NCI-H526 treated with DMSO at 0.1 percent for 48 hours (cell line): ENCODE data around the gene FADS3.

ENCODE experiments used
- DNase-seq: peaks from one replicate; lab custom pipeline; 2025; lab: John Stamatoyannopoulos, UW

The FADS3 gene

GRCh38 chr11:61879152-61879551 lies 12.2 kb downstream of the FADS3 start:
- DNase-seq: no peak

DNA sequence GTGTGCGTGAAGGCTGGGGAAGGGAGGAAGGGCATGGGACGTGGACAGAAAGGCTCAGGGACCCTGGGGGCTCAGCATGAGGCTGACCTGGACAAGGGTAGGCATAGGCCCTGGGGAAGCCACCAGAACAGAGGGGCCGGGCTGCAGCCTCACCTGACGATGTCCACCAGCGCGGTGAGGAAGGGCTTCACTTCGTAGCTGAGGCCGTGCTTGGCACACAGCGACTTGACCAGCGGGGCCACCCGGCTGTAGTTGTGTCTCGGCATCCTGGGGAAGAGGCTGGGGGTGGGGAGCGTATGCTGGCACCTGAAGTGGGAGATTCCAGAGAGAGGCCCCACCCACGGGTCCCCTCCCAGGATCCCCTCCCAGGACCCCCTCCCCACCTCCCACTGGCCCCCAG lies 15.6 kb downstream of the FADS3 start:
- DNase-seq: no peak

DNA sequence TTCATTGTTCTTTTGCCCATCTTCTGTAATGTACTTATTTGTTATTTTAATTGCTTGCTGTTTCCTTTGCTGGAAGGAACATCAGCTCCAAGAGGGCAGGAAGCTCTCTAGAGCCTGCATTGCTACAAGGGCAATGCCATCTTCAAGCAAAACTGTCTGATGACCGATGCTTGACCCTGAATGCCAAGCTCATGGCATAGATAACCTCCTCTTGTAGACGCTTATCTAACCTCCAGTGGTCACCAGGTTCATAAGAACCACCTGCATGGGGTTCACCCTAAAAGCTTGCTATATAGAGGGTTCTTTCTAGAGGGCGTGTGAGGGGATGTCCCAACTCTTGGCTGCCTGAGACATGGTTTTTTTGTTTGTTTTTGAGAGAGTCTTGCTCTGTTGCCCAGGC lies 16.5 kb downstream of the FADS3 start:
- no peak for DNase-seq

GRCh38 chr11:61874377-61874809 lies 17.0 kb downstream of the FADS3 start:
- no peak for DNase-seq

GRCh38 chr11:61873588-61874376 lies 17.6 kb downstream of the FADS3 start:
- no peak for DNase-seq

DNA sequence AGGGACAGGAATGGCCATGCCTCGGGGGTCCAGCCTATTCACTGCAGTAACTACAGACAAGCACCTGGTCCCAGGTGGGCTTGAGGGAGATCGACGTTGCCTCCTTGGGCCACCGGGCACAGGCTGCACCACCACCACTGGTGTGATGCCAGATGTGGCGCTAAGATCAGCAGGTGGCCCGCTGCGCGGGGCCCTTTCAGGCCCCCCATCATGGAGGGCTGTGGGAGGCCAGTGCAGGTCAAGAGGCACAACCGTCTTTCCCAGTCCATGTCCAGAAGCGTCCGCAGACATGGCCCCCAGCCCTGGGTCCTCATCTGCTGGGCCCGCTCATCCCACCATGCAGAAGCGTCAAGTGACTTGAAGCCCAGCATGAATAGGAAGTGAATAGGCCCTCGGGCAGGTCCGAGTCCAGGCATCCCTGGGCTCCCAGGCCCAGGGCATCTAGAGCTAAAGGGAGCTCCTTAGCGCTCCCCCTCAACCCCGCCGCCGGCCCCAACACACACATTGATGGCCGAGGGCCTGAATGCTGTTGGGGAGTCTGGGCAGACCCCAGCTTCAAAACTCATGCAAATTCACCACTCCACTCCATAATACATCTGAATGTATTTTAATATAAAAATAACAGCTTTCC lies 18.3 kb downstream of the FADS3 start:
- no peak for DNase-seq

DNA sequence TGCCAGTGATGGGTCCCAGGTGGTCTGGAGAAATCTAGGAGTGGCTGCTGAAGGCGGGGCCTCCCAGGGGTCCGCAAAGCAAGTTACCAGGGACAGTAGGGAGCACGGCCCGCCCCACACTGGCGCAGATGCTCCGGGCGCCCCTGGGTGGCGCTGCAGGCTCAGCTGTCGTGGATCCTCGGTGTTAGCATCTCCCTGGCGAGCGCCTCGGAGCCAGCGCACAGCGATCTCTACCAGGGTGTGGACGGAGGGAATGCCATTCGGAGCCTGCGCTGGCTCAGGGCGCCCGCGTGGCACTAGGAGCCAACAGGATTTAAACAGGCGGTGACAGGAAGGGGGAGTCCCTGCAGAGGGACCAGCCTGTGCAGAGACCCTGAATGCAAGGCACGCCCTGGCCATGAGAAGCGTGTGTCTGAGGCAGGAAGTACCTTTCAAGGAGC lies 20.2 kb downstream of the FADS3 start:
- peak; percentile 90 for DNase-seq

DNA sequence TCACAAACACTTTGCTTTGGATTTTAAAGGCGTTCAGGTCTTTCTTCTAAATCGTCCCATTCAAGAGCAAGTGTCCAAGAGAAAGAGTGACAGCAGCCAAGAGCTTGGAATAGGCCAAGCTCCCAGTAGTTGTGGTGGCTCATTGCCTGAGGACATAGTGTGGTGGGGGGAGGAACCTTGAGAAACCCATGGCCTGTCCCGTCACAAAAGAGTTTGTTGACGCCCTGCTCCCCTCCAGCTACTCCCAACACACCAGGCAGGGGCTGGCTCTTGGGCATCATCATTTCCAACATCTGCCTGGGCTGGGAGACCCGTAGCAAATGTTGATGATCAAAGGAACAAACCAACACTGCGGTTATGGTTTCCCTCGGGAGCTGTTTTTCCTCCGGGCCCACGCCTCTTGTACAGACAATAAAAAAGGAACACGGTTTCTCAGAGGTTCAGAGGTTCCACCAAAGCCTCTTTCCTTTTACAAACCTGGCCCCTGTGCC lies 20.8 kb downstream of the FADS3 start:
- DNase-seq: peak; percentile 77

DNA sequence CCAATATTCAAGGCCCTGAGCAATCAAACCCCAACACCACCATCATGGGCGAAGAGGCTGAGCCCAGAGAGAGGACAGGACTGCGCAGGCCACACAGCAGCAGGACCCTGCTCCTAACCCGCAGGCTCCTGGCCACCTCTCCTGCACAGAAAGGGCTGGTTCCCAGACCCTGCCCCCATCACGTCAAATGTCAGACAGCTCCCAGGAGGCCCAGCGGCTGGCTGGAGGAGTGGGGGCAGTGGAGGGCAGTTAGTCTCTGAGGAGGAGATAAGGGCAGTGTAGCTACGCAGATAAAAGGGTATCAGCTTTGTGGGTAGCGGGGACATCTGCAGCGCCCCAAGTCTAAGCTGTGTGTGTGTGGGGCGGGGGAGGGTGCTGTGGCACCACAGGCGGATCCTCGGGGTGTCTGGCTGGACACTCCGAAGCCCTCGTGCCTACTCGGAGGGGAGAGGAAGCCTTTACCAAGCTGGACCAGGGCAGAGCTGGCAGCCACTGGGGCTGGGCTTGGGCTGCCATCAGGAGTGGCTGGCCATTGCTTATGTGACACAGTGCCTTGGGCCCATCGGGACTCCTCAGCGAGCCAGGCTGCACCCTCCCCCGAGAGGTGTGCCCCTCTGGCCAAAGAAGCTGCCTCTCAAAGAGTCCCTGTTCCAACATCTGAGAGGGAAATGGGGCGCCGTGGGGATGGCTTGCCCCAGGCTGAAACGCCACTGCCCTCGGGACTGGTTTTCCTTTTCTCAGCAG lies 21.5 kb downstream of the FADS3 start:
- DNase-seq: no peak

DNA sequence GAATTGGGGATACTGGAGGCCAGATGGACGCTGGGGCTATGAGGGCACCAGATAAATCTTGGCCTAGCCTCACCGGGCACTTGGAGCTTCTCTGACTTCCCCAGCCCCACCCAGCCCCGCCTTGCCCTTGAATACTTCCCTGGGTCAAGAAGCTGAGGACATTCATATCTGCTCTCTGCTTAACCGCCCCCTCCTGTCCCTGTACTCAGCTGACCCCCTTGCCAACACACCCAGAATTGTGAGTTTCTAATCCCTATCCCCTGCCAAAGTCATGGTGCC lies 22.0 kb downstream of the FADS3 start:
- DNase-seq: no peak

GRCh38 chr11:61868571-61869428 lies 22.5 kb downstream of the FADS3 start:
- DNase-seq: no peak

- no peak for DNase-seq
Observed at GRCh38 chr11:61866958-61867343, 24.4 kb downstream of the FADS3 start.

GRCh38 chr11:61866231-61866957 lies 25.0 kb downstream of the FADS3 start:
- DNase-seq: no peak

DNA sequence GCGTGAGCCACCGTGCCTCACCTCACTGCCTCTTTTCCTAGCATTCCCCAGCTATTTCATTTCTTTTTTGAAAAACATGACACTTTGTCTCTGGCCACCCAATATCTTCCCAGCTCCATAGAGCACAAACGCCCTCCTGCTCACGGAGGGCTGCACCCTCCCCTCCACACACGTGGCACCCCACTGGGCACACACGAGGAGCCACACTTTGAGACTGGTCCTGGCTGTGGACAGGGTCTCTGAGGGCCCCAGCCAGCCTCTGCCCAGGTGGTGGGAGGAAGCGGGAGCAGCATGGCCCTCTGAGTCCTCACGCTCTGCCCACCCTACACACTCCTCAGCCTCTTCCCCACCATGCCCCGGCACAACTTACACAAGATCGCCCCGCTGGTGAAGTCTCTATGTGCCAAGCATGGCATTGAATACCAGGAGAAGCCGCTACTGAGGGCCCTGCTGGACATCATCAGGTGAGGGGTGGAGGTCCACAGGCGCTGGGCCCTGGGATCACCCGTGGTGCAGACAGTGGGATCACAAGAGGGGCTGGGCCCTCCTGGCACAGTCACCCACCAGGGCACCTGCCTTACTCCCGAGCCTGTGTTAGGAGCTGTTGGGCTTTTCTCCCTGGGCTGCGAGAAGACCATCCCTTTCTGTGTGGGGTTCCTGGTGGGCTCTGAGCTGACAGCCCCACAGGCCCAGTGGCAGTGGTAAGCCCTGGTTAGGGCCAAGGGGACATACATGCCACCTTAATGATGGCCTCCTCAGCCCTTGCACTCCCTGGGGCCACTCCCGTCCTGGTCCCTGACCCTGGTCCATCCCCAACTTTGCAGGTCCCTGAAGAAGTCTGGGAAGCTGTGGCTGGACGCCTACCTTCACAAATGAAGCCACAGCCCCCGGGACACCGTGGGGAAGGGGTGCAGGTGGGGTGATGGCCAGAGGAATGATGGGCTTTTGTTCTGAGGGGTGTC lies 26.2 kb downstream of the FADS3 start:
- no peak for DNase-seq

GRCh38 chr11:61863548-61864081 lies 27.7 kb downstream of the FADS3 start:
- DNase-seq: no peak

DNA sequence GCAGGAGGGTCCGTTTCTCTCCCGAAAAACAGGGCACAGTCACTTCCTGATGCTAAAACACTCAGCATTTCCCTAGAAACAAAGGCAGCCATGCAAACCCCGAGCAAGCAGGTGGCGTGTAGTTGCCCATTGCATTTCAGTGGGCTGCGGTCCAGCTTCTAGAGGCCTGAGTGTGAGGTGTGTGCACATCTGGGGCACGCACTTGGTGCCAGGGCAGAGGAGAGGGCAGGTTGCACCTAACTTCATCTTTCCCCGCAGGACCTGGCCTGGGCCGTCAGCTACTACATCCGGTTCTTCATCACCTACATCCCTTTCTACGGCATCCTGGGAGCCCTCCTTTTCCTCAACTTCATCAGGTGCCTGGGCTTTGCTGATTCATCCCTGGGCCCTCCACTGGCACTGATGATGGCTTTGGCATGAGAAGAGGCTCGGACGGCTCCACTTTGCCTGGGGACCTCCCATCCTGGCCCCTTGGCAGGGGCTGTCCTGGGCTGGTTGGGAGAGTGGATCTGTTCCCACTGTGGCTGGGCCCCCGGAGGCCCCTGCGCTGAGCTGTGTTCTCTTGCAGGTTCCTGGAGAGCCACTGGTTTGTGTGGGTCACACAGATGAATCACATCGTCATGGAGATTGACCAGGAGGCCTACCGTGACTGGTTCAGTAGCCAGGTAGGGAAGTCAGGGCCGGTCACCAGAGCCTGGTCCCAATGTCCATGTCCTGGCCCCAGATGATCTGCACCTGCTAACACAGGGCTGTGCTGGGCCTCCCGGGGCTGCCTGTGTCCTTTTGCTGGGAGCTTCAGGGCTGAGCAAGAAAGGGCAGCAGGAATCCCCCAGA lies 28.4 kb downstream of the FADS3 start:
- DNase-seq: no peak

DNA sequence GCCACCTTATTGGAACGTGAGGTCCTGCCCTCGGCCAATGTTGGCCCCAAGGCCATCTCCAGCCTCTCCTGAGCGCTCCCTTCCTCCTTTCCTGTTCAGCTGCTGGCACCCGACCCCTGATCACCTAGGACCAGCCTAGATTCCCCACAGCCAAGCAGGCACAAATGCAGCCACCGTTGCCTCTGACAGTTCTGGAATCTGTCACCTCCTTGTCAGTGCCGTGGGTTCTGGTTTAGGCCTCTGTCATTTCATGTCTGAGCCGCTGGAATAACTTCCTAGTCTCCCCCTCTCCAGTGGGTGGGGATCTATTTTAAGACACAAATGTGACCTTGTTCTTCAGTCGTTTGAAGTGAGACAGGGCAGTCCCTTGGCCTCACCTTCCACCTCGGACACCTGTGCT lies 29.7 kb downstream of the FADS3 start:
- no peak for DNase-seq

- no peak for DNase-seq
Observed at GRCh38 chr11:61860054-61860903, 31.1 kb downstream of the FADS3 start.
